GM19463 (cell line): ENCODE measurements around the gene DCHS2.

ENCODE experiments used
- ATAC-seq: cut with Tn5 transposase; IDR thresholded peaks from one replicate; pipeline ENCODE4 v1.9.1; 2021; ENCODE audit warnings: mild to moderate bottlenecking, moderate library complexity; ENCODE audit not compliant: unreplicated experiment

Gene DCHS2

DNA sequence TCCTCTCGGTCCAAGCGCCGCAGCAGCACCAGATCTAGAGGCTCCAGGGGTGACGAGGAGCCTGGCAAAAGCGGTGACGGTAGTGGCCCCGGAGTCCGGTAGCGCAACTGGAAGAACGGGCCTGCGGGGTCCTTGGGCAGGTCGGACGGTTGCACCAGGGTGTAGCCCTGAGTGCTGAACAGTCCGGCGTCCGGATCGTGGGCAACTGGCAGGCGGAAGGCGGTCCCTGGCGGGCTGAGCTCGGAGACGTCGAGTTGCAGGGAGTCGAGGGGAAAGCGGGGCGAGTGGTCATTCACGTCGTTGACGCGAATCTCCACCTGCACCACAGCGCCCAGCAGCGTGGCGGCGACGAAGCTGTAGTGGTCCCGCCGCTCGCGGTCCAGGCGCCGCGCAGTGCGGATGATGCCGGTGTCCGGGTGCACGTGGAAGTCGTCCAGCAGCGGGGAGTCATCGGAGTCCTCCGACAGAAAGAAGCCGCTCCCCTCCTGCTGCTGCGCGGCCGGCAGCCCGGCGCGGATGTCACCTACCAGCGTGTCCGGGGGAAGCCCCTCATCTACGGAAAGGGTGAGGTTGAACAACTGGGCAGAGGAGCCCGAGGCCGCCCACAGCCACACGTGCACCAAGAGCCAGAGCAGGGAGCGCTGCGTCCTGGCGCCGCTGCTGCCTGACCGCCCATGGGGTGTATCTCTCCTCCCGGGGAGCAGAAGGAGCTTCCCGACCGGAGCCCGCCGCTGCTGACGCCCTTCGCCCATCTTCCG lies 837 bp downstream of the DCHS2 start:
- ATAC-seq = peak; percentile 70

DNA sequence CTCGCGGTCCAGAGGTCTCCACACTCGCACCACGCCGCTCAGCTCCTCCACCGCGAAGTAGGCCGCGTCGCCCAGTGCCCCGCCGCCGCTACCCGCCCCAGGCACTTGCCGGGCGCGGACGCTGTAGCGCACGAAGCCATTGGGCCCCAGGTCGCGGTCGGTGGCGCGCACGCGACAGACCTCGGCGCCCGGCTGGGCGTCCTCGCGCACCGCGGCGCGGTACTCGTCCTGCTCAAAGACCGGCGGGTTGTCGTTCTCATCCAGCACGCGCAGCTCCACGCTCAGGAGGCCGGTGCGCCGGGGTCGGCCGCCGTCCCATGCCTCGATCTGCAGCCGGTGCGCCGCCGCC lies 1.4 kb downstream of the DCHS2 start:
- ATAC-seq = no peak

DNA sequence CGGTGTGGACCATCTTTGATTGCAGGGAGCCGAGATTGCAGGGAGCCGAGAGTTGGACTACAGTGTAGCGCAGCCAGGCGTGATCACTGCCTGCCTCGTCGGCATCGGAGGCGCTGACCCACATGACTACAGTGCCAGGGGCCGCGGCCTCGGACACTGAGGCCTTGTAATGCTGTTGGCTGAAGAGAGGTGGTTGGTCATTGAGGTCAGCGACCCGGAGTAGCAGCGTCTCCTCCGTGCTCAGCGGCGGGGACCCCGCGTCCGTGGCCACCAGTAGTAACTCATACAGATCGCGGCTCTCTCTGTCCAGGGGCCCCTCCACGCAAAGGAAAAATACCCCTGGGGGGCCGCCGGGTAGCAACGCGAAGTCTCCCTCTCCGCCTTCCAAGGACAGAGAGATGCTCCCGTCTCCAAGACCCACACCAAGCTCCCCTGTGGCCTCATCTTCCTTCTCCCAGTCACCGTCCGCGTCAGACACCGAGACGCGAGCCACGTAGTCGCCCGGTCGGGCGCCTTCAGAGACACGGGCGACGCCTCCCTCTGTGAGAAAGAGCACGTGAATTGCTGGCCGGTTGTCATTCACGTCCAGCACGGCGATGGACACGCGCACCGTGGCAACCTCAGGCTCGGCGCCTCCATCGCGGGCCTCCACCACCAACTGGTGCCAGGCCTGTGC lies 1.9 kb downstream of the DCHS2 start:
- ATAC-seq = no peak

DNA sequence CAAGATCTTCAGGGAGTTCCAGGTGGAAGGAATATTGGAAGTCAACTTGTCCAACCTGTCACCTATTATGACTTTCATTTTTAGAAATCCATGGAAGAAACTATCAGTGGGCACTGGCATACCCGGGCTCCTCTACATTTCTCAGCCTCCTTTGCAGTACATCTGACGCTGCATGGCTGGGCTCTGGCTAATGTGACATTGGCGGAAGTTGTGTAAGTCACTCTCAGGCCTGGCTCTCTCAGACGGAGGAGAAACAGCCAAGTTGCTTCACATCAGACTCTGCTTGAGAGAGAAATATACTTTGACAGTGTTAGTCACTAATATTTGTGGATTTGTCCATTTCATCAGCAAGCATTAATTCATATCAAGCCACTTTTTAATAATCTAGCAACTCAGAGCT lies 4.5 kb downstream of the DCHS2 start:
- no peak for ATAC-seq

DNA sequence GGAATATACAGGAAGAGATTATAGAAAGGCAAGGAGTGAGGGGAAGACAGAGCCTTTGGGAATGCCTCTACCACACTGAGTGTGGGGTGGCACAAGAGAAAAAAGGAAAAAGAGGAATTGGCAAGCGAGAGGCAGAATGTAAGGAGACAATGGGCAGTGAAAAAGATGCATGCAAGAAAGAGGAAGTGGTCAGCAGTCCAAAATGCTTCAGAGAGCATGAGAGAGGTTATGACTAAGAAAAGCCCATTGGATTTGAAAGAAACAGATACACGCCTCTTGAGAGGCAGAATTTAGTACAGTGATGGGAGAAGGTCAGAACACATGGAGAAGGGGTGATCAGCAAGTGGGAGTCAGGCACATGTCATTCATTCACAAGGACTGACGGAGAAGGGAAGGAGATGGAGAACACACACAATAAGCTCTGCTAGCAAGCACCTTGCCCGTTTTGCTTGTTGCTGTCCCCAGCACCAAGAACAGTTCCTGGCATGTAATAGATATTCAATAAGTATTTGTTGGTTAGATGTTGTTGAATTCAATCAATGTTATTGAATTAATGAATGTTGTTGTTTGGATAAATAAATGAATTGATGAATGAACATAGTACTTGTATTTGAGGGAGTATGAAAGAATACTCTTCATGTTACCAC lies 6.3 kb downstream of the DCHS2 start:
- peak; percentile 97 for ATAC-seq

DNA sequence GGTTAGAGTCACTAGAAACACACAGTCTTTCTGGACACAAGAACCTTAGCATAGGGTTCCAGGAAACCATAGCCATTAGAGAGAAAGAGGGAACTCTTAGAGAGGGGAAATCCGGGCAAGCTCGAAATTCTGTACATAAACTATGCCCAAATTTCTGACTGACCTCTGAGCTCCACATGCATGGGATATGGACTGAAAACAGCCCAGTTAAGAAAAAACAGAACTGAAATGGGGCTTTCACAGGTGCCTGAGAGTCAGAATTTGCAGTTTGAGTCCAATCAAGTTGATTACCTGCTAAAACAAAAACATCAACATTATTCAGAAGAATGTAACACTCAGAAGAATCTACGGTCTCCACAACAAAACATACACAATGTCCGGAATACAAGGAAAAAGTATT lies 13.1 kb downstream of the DCHS2 start:
- ATAC-seq = peak; percentile 42

DNA sequence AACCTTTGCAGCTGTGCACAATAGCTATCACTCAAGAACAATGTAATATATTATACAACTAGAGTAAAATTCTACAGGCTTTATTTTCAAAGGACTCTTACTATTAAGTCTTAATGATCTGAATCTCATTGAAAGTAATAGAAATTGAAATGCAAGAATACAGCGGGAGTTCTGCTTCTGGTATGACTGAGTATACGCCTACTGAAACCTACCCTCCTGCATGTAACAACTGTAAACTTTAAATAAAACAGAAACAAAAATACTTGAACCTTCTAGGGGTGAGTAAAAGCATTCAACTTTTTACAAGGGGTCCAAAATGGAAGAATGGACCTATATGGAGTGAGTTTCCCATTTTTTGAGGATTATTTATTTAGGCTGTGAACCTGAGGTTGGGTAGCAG lies 13.5 kb downstream of the DCHS2 start:
- ATAC-seq = peak; percentile 84

DNA sequence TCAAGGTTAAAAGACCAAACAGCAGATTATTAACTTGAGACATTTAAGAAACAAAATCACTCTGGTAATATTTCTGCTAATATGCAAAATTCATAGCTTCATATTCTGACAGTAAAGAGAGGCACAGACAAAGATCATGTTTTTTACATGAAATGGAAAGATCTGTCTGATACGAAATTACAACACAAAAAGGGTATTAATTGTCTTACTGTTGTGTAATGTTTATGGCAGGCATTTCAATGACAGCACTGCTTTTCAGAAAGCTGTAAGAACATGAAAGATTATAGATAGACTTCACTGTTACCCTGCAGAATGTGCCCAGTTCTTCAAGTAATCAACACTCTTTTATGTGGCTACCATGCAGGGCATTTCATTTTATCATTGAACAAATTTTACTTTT lies 15.4 kb downstream of the DCHS2 start:
- ATAC-seq = no peak

DNA sequence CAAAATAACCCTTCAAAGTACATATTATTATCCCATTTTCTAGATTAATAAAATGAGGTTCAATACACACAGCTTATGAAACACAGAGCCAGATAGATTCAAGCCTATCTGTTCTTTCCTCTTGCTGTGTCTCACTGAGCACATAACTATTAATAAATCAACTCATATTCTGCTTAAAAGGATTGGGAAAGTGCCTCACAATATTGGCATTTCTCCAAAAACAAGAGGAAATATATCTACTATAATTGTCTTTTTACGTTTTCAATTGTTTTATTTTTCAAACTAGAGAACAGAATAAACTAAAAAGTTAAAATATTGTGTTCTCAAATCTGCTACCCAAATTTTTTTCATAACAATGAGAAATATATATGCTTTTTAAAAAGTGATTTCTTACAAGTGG lies 15.8 kb downstream of the DCHS2 start:
- no peak for ATAC-seq

DNA sequence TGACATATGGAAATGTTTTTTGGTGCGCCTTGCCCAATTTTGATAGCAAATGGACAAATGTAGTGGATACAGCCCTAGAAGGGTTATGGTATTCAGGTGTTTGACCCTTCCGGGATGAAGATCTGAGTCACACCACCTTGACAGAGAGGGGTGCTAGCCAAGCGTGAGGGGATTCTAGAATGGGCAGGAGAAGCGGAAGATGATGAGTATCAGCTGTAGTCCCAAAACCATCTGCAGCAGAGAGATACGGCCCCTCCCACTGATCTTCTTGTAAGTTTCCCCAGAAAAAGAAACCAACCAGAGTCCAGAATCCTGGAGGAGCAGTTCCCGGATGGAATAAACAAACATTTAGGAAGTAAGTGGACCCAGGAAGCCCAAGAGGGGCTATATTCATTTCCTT lies 18.1 kb downstream of the DCHS2 start:
- no peak for ATAC-seq

DNA sequence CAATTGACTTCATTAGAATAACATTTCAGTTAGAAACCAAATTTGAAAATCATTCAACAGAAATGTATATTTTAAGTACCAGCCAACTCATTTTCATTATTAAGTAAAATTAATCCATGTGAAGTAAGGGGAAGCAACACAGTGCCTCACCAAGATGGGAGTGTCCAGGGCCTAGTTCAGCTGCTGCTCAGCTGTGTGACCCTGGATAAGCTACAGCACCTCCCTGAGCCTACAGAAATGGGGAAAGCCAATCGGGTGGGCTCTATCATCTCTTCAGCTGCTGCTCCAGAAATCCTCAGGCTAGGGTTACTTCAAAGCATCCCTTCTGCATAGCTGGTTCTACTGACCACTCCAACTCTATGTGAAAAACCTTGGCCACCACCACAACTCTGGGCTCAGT lies 18.7 kb downstream of the DCHS2 start:
- ATAC-seq = no peak

DNA sequence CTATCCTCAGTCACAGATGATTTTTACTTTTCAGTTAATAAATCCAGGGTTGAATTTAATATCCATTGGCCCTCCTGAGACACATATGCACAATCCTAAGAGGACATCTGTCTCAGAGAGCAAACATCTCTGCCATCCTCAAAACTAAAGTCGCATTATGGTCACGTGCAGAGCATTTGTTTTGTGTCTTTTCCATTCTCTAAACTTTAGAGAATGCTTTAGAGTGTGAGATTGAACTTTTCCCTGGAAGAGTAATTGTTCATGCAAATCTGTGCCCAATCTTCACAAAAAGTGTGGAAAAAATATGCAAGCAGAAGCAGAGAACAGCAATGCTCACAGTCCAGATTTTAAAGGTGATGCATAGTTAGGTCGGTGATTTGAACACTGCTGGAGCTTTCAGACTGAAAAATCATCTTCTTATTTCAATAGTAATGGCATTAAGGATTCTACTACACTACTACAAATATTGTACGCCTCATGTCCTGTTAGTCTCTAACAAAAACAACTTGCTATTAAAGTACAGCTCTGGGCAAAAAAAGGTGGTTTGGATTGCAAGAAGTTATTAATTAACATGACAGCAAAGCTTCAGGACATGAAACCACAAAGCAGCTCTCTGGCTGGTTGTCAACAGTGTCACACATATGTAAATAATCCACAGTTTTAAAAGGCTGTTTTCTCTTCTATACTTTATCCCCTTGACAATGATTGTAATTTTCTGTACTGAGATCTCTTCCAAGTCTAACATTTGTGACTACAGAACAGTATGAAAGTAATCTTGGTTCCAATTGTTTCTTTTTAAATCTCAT lies 19.9 kb downstream of the DCHS2 start:
- ATAC-seq = peak; percentile 73

DNA sequence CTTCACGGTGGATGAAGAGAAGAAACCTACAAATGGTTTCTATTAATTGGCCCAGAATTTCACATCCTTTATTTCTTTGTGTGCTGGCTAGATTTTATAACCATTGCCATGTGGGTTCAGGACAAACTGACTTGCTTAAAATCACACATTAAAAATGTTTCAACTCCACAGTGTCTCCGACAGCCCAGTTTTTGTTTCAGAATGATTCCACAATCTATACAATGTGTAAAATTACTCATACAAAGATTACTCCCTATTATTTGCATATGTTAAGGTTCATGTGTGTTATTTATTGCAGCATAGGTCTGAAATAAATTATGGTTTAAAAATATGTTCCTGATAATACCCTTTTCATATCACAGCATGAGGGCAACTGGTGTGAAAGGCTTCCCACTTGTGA lies 20.6 kb downstream of the DCHS2 start:
- peak; percentile 75 for ATAC-seq

DNA sequence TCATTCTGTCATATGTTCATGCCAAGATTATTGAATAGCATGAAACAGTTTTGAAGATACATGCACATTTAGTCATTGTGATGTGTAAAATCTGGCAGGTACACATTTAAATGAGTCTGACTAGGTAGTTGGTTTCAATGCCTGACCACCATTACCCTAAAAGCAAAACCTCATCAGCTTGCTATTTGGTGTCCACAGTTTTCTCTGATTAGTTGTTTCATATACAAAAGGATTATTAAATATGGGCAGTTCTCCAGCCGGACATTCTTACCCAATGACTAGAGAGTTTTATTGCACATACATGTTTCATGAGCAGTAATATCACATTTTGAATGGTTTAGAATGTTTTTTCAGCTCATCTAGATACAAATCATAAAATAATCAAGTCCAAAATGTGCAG lies 23.7 kb downstream of the DCHS2 start:
- no peak for ATAC-seq

DNA sequence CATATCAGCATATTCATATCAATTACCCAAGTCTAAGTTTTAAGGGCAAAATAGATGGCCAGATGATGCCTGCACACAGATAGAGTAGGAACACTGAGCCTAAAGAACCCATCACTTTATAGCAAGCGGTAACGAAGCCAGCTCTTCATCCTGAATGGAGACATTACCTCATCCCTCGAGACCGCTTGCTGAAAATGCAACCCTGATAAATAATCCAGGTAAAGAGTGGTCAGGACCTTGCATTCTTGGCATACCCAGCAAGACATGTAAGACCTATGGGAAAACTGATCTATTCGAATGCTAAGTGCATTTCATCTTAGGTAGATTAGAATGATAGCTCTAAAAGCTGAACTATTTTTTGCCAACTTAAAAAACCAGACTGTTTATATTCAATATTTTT lies 25.3 kb downstream of the DCHS2 start:
- ATAC-seq = no peak

DNA sequence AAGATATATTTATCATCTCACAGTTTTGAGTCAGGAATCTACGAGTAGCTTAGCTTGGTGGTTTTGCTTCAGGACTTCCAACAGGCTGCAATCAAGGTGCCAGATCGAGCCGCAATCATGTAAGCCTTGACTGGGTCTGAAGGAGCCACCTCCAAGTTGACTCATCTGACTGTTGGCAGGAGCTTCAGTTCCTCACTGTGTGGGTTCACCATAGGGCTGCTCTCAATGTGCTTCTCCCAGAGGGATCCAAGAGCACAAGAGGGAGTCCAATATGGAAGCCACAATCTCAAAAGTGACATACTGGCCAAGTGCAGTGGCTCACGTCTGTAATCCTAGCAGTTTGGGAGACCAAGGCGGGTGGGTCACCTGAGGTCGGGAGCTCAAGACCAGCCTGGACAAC lies 26.5 kb downstream of the DCHS2 start:
- no peak for ATAC-seq

DNA sequence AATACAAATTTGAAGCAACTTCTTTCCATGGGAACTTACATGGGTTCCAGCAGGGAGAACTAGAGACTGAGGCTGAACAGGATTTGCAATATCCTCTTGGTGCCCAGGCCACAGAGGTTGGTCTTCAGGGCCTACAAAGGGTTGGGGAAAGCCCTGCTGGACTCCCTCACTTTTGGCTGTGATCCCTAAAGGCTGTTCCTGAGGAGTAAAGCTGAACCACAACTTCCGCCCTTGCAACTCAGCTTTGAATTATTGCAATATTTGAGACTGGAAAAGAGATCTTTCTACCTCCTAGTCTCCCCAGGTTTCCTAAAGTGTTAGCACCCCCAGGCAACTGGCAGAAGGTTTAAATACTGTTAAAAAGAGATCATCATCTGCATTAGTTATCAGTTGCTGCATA lies 26.9 kb downstream of the DCHS2 start:
- no peak for ATAC-seq

DNA sequence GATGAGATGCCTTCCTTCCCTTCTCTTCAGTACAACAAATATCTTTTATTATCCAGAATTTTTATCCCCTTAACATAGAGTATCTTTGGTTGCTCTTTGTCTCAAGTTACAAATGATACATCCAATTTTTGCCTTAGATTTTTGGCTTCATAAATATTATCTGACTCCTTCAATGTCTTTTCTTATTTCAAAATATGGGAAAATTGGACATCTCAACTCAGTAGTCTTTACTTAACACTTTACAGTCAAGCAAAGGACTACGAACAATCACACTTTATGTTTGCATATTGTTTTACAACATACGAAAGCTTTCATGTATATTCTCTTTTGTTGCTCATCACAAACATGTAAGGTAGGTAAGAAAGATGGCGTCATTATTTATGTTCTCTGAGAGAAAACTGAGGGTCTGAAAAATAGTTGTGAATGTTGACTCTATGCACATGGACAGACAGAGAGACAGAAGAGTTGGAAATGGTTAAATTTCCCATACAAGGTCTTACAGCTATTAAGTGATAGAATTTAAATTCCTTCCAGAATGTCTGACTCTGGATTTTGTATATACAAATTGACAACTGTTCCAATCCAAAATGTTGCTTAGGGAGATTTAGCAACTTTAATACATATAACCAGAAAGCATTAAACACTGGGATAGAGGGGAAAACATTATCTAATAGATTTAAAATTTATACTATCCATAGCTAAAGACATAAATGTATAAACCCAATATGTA lies 29.4 kb downstream of the DCHS2 start:
- no peak for ATAC-seq

DNA sequence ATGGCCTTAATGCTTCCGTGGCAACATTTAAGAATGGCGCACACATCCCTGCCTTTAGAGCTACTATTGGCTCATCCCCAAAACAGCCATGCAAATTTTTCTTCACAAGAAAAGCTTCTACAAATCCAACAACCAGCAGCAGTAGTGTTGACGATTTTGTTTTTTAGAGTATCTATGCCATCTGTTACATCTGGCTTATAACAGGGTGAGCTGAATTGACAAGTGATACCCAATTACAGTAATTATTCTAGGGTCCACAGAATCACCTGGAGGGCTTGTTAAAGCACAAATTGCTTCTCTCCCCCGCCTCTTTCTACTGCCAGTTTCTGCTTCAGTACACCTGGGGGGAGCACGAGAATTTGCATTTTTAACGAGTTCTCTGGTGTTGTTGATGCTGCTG lies 34.1 kb downstream of the DCHS2 start:
- ATAC-seq = no peak

DNA sequence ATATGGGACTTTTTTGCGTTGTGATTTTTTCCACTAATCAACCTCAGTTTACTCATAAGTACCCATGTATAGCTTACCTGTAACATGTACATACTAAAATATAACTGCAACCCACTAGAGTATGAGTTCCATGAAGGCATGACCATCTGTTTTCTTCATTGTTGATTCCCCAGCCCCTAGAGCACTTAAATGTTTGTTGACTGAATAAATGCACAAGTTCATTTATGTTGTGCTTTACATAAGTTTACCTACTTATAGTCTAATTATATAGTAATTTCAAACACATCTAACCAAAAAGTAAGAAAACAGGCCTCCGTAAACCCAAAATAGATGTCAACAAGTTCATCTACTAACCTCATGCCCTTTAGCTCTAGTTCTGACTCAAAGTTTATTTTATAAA lies 34.7 kb downstream of the DCHS2 start:
- no peak for ATAC-seq

DNA sequence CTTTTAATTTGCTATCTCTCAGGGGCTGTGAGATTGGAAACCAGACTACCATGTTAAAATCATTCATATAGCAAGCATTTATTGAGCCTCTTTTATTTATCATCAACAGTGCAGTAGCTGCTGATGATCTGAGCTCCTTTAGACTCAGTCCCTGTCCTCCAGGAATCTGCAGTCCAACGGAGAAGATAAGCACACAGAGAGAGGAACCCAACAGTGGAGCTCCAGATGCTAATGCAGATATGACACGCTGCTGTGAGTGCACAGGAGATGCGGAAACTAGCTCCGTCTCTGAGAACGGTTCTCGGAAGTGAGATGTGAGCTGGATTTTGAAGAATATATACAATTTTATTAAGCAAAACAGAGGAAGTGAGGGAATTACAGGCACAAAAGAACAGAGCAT lies 35.4 kb downstream of the DCHS2 start:
- no peak for ATAC-seq
